Activated T-helper 1 cell treated with Interleukin-2 at 50 U/mL for 16 hours (primary cell): Measurements from ENCODE around the gene CLDN3.

Experiments
- DNase-seq: peaks from one replicate; pipeline ENCODE4 v3.0.0-alpha.2; 2020; ENCODE audit warnings: low read depth

CLDN3 gene

DNA sequence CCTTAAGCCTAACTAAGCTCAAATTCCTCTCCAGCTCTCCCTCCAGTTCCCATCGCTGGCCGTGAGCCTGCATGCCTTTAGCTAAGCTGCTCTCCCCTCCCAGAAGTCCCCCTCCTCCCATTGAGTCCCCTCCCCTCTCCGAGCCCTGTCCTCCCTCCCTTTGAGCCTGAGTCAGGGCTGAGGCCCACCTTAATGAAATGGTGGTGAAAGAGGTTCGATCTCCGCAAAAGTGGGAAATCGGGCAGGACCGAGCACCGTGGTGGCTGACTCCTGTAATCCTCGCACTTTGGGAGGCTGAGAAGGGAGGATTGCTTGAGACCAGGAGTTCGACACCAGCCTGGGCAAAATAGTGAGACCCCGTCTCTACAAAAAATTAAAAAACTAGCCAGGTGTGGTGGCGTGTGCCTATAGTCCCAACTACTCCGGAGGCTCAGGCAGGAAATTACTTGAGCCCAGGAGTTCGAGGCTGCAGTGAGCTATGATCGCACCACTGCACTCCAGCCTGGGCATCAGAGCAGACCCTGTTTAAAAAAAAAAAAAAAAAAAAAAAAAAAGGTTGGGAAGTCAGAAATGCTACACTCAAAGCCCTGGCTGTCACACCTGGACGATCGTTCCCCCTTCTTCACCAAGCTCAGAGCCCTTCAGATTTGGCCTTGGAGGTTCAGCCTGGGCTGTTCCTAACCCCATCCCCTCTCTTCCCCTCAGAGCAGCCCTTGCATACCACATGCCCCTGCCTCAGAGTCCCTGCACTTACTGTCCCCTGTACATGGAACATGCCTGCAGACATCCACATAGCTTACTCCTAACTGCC is 995 bp upstream of the CLDN3 start:
- no peak for DNase-seq

GRCh38 chr7:73769481-73770001 is 529 bp downstream of the CLDN3 start:
- no peak for DNase-seq

GRCh38 chr7:73768641-73769480 is 1.2 kb downstream of the CLDN3 start:
- no peak for DNase-seq

GRCh38 chr7:73766556-73767229 is 3.4 kb downstream of the CLDN3 start:
- DNase-seq: no peak

GRCh38 chr7:73762659-73762999 is 7.4 kb downstream of the CLDN3 start:
- no peak for DNase-seq

DNA sequence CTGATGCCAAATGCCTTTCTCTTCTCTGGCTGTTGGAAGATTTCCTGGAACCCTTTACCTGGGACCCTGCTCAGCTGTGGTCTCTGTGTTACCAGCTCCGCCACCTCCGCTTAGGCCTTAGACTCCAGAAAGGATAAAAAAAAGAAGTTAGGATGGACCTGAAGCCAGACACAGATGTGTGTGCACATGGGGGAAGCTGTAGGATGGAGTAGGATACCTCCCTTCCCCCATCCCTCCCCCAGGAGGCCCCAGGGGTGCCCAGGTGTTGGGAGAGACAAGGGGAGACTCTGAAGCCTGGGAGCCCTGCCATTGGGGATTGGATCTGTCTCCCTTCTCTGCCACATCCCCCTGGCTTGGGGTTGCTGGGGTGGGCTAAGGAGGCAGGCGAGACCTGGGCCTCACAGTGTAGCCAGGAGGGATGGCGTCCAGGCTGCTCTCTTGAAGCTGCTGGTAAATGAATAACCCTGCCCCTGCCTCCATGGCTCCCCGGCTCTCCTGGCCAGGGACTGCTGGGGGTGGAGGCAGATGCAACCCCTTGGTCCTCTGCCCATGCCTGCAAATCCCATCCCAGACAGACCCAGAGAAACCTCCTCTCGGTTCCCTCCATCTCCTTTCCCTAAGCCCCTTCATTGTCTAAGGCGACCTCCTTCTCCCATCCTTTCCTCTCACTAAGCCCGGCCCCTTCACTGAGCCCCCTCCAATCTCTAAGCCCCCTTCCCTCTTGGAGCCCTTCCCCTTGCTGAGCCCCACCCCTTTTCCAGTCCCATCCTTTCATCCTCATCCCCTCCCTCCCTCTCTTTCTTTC is 8.0 kb downstream of the CLDN3 start:
- DNase-seq: no peak

- DNase-seq: no peak
Measured at GRCh38 chr7:73758581-73759138, 11.4 kb downstream of the CLDN3 start.

DNA sequence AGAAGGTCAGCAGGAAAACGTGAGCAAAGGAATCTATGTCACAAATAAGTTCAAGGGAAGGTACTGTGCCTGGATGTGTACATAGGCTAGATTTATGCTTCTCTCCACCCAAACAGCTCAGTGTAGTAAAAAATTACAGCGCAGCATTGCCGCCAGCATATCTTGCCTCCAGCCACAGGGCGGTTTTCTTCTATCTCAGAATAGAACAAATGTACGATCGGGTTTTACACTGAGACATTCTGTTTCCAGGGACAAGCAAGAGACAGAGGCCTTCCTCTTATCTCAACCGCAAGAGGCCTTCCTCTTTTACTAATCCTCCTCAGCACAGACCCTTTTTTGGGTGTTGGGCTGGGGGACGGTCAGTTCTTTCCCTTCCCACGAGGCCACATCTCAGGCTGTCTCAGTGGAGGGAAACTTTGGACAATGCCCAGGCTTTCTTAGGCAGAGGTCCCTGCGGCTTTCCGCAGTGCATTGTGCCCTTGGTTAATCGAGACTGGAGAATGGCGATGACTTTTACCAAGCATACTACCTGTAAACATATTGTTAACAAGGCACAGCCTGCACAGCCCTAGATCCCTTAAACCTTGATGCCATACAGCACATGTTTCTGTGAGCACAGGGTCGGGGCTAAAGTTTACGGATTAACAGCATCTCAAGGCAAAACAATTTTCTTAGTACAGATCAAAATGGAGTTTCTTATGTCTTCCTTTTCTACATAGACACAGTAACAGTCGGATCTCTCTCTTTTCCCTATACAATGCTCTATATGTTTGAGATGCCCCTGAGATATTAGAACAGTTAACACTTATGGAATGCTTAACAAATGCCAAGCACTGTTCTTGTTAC is 19.9 kb downstream of the CLDN3 start:
- no peak for DNase-seq

DNA sequence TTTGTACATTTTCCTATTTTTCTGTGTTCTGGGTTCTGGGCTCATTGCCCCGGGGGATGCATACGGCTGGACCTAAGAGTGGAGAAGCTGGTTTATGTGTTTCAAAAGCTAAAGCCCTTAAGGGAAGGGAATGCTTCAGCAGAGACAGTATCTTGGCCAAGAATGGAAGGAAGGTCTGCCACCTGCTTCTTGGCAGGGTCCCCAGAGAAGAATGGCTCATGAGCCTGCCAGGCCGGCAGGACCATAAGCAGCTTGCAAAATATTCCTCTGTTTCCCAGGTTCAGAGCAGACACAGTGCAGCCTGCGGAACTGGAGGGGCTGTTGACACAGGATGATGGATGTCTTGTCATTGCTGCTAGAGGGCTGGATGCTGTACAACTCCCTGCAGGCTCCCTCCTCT is 23.7 kb downstream of the CLDN3 start:
- DNase-seq: no peak

DNA sequence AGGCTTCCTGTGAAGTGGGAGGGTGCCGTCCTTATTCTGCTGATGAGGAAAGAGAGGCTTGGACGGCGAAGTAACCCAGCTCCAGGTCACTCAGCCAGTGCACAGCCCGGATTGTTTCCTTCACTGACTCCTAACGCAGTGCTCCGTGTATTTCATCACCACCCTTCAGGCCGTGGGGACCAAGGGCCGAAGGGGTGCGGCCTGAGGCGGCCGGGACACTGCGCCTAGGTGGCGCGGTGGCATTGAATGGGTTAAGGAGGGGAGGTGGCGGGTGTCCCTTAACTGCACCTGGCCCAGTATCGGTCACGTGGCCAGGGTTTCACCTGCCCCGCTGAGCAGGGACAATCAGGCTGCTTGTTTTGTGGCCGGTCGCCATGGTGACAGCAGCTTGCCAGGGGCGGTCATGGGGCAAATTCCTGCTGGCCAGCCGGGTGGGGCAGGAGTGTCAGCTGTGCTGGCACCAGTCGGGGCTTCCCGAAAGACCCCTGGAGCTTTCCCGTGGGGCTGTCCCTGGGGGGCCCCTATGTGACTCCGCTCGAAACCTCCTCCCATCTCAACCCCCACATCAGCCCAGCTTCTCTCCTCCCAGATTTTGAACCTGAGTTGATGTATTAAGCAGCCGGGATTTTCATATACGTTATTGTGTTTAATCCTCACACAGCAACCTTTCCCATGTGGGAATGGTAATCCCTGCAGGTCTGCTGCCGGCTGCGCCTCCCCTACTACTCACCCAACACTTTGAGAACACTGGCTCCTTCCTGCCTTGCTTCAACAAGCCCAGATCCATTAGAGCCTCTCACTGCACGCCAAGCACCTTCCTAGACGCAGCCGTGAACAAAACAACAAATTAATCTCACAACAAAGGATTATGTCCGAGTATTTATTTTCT is 27.1 kb downstream of the CLDN3 start:
- DNase-seq: no peak

- DNase-seq: no peak
Measured at GRCh38 chr7:73742338-73742752, 27.7 kb downstream of the CLDN3 start.

DNA sequence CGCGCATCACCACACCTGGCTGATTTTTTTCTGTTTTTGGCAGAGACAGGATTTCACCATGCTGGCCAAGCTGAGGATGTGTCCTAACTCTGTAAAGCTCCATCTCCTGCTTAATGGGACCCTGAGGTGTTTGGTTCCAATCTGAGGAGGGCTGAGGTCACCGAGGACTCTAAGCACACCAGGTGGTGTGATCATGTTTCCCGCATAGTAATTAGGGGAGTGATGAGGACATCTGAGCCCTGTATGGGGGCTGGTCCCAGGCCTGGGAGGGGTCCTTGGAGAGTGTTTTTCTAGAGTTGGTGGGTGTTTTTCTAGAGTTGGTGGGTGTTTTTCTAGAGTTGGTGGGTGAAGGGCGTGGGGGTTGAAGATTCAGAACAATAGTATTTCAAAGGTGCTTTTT is 28.5 kb downstream of the CLDN3 start:
- DNase-seq: no peak

DNA sequence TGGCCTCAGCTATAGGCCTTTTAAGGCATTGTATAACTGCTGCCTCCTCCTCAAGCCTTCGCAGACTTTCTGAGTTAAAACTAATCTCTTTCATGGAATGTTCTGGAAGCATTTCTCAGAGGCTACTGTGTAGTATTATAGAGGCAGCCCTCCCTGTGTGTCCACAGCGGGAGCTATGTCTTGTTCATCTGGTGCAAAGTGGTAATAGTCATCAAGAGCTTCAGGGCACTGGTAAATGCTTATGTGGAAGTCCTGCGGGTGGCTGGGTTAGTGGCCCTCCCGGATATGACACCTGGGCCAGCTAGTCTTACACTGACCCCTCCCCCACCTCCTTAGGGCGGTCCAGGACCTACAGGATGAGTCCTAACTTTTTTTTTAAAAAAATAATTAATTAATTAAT is 29.3 kb downstream of the CLDN3 start:
- no peak for DNase-seq

GRCh38 chr7:73740212-73740611 is 29.9 kb downstream of the CLDN3 start:
- DNase-seq: no peak

DNA sequence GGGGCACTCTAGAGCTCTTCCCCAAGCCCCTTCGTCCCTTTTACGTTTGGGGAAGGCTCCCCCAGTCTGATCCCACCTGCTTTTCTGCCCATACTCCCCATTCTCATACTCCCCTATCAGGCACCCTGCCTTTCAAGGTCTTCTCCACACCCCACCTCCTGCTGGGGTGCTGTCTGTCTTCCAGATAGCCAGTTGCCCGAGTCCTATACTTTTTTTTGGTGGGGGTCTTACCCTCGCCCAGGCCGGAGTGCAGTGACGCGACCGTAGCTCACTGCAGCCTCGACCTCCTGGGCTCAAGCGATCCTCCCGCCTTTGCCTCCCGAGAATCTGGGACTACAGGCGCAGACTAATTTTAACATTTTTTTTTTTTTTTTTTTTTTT is 30.7 kb downstream of the CLDN3 start:
- DNase-seq: no peak

- peak; percentile 97 for DNase-seq
Measured at GRCh38 chr7:73738612-73739386, 31.3 kb downstream of the CLDN3 start, which contains the start of gene ABHD11. ABHD11 (minus strand) TSS chr7:73738802; CDS start chr7:73738770, 32 bp downstream.

GRCh38 chr7:73738220-73738611 is 31.9 kb downstream of the CLDN3 start:
- peak; percentile 37 for DNase-seq

DNA sequence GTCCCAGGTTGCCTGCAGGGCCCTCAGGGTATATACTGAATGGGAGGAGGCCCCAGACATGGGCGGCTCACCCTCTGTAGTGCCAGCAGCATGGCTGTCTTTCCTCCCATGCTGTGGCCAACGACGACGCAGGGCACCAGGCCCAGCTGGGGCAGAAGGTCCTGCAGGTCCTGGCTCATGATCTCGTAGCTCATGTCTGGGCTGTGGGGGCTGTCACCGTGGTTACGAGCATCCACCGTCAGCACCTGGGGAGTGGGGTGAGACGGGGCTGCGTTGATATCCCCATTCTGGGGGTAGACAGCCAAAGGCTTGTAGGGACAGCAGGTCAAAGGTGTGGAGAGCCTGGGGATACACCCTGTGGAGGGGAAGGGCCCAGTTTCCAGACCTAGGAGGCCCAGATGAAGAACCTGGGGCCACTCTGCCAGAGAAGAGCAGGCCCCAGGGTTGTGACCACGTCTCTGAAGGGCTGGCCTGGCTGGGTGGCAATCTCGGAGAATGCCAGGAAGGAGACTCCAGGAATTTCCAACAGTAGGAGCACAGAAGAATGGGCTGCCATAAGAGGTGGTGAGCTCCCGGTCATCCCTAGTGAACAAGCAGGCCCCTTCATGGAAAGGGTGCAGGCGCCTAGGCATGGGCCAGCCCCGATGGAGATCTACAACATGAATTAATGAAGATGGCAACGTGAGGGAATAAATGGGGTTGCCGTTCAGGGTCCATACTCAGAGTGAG is 32.4 kb downstream of the CLDN3 start:
- DNase-seq: no peak
